CD4-positive, alpha-beta T cell (primary cell): Measurements from ENCODE around the gene GNE. TPM values are rescaled to one million over a fixed set of nuclear protein-coding genes. Genes with fewer than 3 reads are reported as not detected.
A peak's percentile ranks its signal among the peaks of the same experiment; 100 is the strongest.

Experiments
- ATAC-seq: fragments of 200-7000 bp; cut with Tn5 transposase; one replicate; pipeline ENCODE4 v1.10.0; 2022; ENCODE audit warnings: mild to moderate bottlenecking; ENCODE audit not compliant: poor library complexity
- CTCF ChIA-PET: fragments of 350-600 bp; sonication (Branson Sonifier 250); formaldehyde crosslinking; loops from one replicate; lab custom pipeline; 2021; ENCODE audit warnings: antibody characterized with exemption, inconsistent platforms; lab: Charles Lee
- POLR2A ChIA-PET: fragments of 350-600 bp; sonication (Branson Sonifier 250); formaldehyde crosslinking; loops from one replicate; lab custom pipeline; 2021; ENCODE audit warnings: antibody characterized with exemption, inconsistent platforms; lab: Charles Lee
- DNase-seq, 14 experiments: peaks; one replicate each; pipeline ENCODE4 v3.0.0-alpha.2; 2013 to 2020; ENCODE audit warnings: mixed read lengths in 2 of 14
- H3K27ac ChIP-seq, 2 donors: one replicate each; pipeline versions ENCODE4 v1.5.1 to v1.7.0; 2013; ENCODE audit warnings: low read length in 2 of 2, low read depth in 1 of 2, mild to moderate bottlenecking in 1 of 2
- H3K27me3 ChIP-seq, 2 experiments: 1 replicate in 1 of 2; 2 replicates in 1 of 2; pipeline versions ENCODE4 v1.6.1 to v1.7.0; 2013; ENCODE audit warnings: low read length in 2 of 2, control low read depth in 1 of 2, mild to moderate bottlenecking in 1 of 2, moderate library complexity in 1 of 2; ENCODE audit not compliant: insufficient read depth in 2 of 2, control insufficient read depth in 1 of 2
- H3K36me3 ChIP-seq: one replicate; pipeline ENCODE4 v1.6.1; 2013; ENCODE audit warnings: low read length, control low read depth; ENCODE audit not compliant: insufficient read depth
- H3K4me1 ChIP-seq: one replicate; pipeline ENCODE4 v1.6.1; 2013; ENCODE audit warnings: low read length, control low read depth; ENCODE audit not compliant: insufficient read depth
- H3K4me3 ChIP-seq: one replicate; pipeline ENCODE4 v1.5.1; 2013; ENCODE audit warnings: mild to moderate bottlenecking, low read length, moderate library complexity
- H3K9me3 ChIP-seq, 2 experiments: 1 replicate in 1 of 2; 2 replicates in 1 of 2; pipeline versions ENCODE4 v1.6.1 to v1.7.0; 2013; ENCODE audit warnings: low read length in 2 of 2, mild to moderate bottlenecking in 2 of 2, control low read depth in 1 of 2, moderate library complexity in 1 of 2; ENCODE audit not compliant: control insufficient read depth in 1 of 2, insufficient read depth in 1 of 2
- H3K27ac Mint-ChIP-seq: one replicate; pipeline ENCODE4 v1.8.0; 2020; ENCODE audit warnings: mixed read lengths
- H3K27me3 Mint-ChIP-seq: one replicate; pipeline ENCODE4 v1.8.0; 2021; ENCODE audit warnings: mixed read lengths
- H3K36me3 Mint-ChIP-seq: one replicate; pipeline ENCODE4 v1.8.0; 2021; ENCODE audit warnings: low read depth, mixed read lengths
- H3K4me1 Mint-ChIP-seq: one replicate; pipeline ENCODE4 v1.8.0; 2021; ENCODE audit warnings: low read depth, mixed read lengths
- H3K4me3 Mint-ChIP-seq: one replicate; pipeline ENCODE4 v1.8.0; 2020; ENCODE audit warnings: mild to moderate bottlenecking, mixed read lengths
- H3K9me3 Mint-ChIP-seq: one replicate; pipeline ENCODE4 v1.8.0; 2020; ENCODE audit warnings: mixed read lengths
- intact Hi-C, 2 experiments: fragments of 100-400 bp; cut with DNase I in 1 of 2; cut with micrococcal nuclease in 1 of 2; formaldehyde crosslinking; loops; one replicate each; pipeline versions ENCODE4 v1.15.1 to v1.9.0; 2023 to 2025; cut with DNase I, micrococcal nuclease
- total RNA-seq, 174 experiments: library from RNA in 2 of 174; stranded (reverse) in 2 of 174; gene quantifications; one replicate each; pipeline ENCODE4 v1.2.3 and lab custom pipeline; 2021 to 2026
- TF ChIP-seq, protein P1 (sequence below): fragments of 200-600 bp; IDR thresholded peaks from one replicate; pipeline ENCODE4 v1.8.0; 2022; ENCODE audit warnings: antibody characterized with exemption, mild to moderate bottlenecking

Gene GNE
- total RNA-seq, 2 experiments from 2014 or later, result 12.5 to 14.6 TPM

- POLR2A ChIA-PET, result interaction anchor here (1.3 to 3.0 kb wide), 5 partner anchors 8 to 66 kb away, joined by 3 to 17 read pairs (median 16); partner anchors contain the start of gene GNE
- Histone ChIP-seq H3K9me3 (no peaks in the 10 kb centered on the region), H3K4me3 (peak overlapping the region; percentile 62), H3K27ac (peak overlapping the region in 1 of 2 donors; percentile 53), H3K4me1 (peaks cover 44% of the 10 kb centered on the region), H3K36me3 (peaks cover 7% of the 10 kb centered on the region), H3K27me3 (no peaks in the 10 kb centered on the region)
- Mint-ChIP-seq H3K4me1 (peaks cover 48% of the 10 kb centered on the region), H3K4me3 (peak overlapping the region; percentile 93), H3K27me3 (no peaks in the 10 kb centered on the region), H3K36me3 (peaks cover 26% of the 10 kb centered on the region), H3K27ac (peak overlapping the region; percentile 81), H3K9me3 (no peaks in the 10 kb centered on the region)
- CTCF ChIA-PET, result interaction anchor here (1.0 to 3.4 kb wide), 4 partner anchors 11 to 137 kb away, joined by 3 to 20 read pairs (median 8); no protein-coding TSS in a partner anchor
- DNase-seq (no peak), ATAC-seq (no peak)
- TF ChIP-seq, protein P1, sequence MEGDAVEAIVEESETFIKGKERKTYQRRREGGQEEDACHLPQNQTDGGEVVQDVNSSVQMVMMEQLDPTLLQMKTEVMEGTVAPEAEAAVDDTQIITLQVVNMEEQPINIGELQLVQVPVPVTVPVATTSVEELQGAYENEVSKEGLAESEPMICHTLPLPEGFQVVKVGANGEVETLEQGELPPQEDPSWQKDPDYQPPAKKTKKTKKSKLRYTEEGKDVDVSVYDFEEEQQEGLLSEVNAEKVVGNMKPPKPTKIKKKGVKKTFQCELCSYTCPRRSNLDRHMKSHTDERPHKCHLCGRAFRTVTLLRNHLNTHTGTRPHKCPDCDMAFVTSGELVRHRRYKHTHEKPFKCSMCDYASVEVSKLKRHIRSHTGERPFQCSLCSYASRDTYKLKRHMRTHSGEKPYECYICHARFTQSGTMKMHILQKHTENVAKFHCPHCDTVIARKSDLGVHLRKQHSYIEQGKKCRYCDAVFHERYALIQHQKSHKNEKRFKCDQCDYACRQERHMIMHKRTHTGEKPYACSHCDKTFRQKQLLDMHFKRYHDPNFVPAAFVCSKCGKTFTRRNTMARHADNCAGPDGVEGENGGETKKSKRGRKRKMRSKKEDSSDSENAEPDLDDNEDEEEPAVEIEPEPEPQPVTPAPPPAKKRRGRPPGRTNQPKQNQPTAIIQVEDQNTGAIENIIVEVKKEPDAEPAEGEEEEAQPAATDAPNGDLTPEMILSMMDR, result no peak
- intact Hi-C loops, result loop anchor here (2.0 to 5.0 kb wide), 5 partner anchors 66 to 381 kb away; partner anchors contain the start of genes GNE (in 2 of the 2), MELK (in 1 of the 2) and RNF38 (in 1 of the 2)
Measured at GRCh38 chr9:36191686-36192085, 66.6 kb downstream of the GNE start.

DNA sequence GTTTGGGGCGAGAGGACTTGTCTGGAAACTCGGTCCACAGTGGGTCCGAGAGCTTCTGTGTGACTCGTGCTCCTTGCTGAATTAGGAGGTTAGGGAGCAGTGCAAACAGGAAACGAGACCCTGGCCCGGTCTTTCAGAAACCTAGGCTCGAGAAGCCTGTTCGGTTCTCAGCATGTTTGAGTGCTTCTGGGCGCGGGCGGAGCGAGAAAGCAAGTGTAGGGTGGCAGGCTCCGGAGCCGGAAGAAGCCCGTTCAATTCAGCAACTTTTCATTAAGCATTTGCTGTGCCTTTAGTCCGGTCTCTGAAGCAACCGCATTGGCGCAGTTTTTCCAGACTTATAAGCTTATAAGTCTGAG is 67.0 kb downstream of the GNE start:
- no peaks in the 10 kb centered on the region for H3K27me3 ChIP-seq
- peak overlapping the region; percentile 53 to 92 for H3K27ac ChIP-seq
- peak; percentile 9 for ATAC-seq
- peak overlapping the region; percentile 81 for H3K27ac Mint-ChIP-seq
- H3K4me1 Mint-ChIP-seq, result peaks cover 48% of the 10 kb centered on the region
- intact Hi-C loops, result loop anchor here (2.0 to 5.0 kb wide), 5 partner anchors 66 to 381 kb away; partner anchors contain the start of genes GNE (in 2 of the 2), MELK (in 1 of the 2) and RNF38 (in 1 of the 2)
- CTCF ChIA-PET, result interaction anchor here (0.8 to 3.4 kb wide), 11 partner anchors 10 to 138 kb away, joined by 3 to 20 read pairs (median 4); no protein-coding TSS in a partner anchor
- H3K9me3 ChIP-seq, result no peaks in the 10 kb centered on the region
- POLR2A ChIA-PET, result interaction anchor here (0.9 to 3.0 kb wide), 20 partner anchors 8 to 1401 kb away, joined by 3 to 17 read pairs (median 4); partner anchors contain the start of genes CREB3, GLIPR2, GNE and TLN1
- H3K27me3 Mint-ChIP-seq, result no peaks in the 10 kb centered on the region
- H3K4me3 Mint-ChIP-seq, result peak overlapping the region; percentile 93
- H3K4me1 ChIP-seq, result peaks cover 44% of the 10 kb centered on the region
- peak; percentile 24 to 68 (median 36) for DNase-seq
- no peaks in the 10 kb centered on the region for H3K9me3 Mint-ChIP-seq
- peak overlapping the region; percentile 62 for H3K4me3 ChIP-seq
- peaks cover 23% of the 10 kb centered on the region for H3K36me3 Mint-ChIP-seq
- H3K36me3 ChIP-seq, result peaks cover 7% of the 10 kb centered on the region
- TF ChIP-seq, protein P1, result no peak

- intact Hi-C loops, result loop anchor here (1.0 to 5.0 kb wide), 7 partner anchors 54 to 382 kb away; partner anchors contain the start of genes GNE (in 2 of the 2), GLIPR2 (in 1 of the 2), MELK (in 1 of the 2) and RNF38 (in 1 of the 2)
- Histone ChIP-seq H3K4me1 (peaks cover 44% of the 10 kb centered on the region), H3K9me3 (no peaks in the 10 kb centered on the region), H3K27me3 (no peaks in the 10 kb centered on the region), H3K27ac (peak within 1 kb of the TSS; percentile 74 to 92), H3K36me3 (peaks cover 7% of the 10 kb centered on the region), H3K4me3 (peak within 1 kb of the TSS; percentile 62)
- Mint-ChIP-seq H3K4me3 (peak within 1 kb of the TSS; percentile 93), H3K27me3 (no peaks in the 10 kb centered on the region), H3K4me1 (peaks cover 48% of the 10 kb centered on the region), H3K9me3 (no peaks in the 10 kb centered on the region), H3K36me3 (peaks cover 22% of the 10 kb centered on the region), H3K27ac (peak within 1 kb of the TSS; percentile 81)
- TF ChIP-seq, protein P1, result peak; percentile 74
- DNase-seq, result peak; percentile 85 to 98 (median 88)
- ChIA-PET POLR2A (interaction anchor here (0.6 to 3.0 kb wide), 28 partner anchors 9 to 1401 kb away, joined by 3 to 17 read pairs (median 4); partner anchors contain the start of genes CREB3, GLIPR2, GNE and RNF38), CTCF (interaction anchor here (0.8 to 3.4 kb wide), 14 partner anchors 10 to 538 kb away, joined by 3 to 20 read pairs (median 4); partner anchors contain the start of gene GLIPR2)
- peak; percentile 98 for ATAC-seq
Measured at GRCh38 chr9:36190388-36191289, 67.6 kb downstream of the GNE start, which contains the start of gene CLTA. Gene CLTA (plus strand): TSS chr9:36190921. CDS start chr9:36191057, 136 bp downstream.
